ENCODE measurements around the gene STX19.

DNA sequence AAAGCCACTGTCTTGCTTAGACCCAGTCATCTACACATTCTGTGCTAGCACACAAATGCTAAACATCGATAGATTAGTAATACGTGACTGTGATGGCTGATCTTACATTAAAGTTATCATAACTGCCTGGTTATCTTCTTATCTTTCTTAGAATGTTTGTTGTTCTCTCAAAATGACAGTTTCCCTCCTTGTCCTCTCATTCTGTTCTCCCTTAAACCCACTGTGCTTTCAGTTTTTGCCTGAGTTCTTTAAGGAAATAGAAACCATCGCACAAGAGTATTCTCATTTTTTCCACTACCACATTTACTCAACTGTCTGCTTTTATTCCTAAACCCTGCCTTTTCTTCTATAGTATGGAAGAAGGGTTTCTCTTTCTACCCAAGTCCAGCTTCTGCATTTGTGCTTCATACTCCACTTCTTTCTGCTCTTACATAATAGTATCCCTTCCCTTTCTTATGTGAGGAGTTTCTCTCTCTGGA lies 17.1 kb downstream of the STX19 start:
- TF ChIP-seq, protein P1, sequence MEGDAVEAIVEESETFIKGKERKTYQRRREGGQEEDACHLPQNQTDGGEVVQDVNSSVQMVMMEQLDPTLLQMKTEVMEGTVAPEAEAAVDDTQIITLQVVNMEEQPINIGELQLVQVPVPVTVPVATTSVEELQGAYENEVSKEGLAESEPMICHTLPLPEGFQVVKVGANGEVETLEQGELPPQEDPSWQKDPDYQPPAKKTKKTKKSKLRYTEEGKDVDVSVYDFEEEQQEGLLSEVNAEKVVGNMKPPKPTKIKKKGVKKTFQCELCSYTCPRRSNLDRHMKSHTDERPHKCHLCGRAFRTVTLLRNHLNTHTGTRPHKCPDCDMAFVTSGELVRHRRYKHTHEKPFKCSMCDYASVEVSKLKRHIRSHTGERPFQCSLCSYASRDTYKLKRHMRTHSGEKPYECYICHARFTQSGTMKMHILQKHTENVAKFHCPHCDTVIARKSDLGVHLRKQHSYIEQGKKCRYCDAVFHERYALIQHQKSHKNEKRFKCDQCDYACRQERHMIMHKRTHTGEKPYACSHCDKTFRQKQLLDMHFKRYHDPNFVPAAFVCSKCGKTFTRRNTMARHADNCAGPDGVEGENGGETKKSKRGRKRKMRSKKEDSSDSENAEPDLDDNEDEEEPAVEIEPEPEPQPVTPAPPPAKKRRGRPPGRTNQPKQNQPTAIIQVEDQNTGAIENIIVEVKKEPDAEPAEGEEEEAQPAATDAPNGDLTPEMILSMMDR (IDR thresholded peaks at IDR 0.05; ENCODE audit: insufficient read depth, low read depth, low read length), result no peak
- no peak for TF ChIP-seq EZH2 (IDR thresholded peaks at IDR 0.05; ENCODE audit: insufficient read depth, low read length)
